Measurements from ENCODE around the gene GRP. TPM values are rescaled to one million over a fixed set of nuclear protein-coding genes. Genes with fewer than 3 reads are reported as not detected.

GRP gene
- total and polyA plus RNA-seq, 5 donors from 2014 or later = not detected

GRCh38 chr18:59264651-59265245 is 44.8 kb downstream of the GRP start:
- DNase-seq = no peak
- H3K9me3 ChIP-seq (ENCODE audit: control insufficient read depth in 2 of 2, low read length in 2 of 2) = no peaks in the 10 kb centered on the region
- ATAC-seq (ENCODE audit: low read depth in 2 of 2) = no peak
- no peak overlapping the region for H3K27ac Mint-ChIP-seq
- H3K27me3 ChIP-seq (ENCODE audit: control insufficient read depth, insufficient read depth, low read length) = peaks cover 17% of the 10 kb centered on the region
- H3K36me3 ChIP-seq (ENCODE audit: control insufficient read depth, insufficient read depth, low read length) = no peaks in the 10 kb centered on the region
- H3K4me1 Mint-ChIP-seq = peaks cover 0 to 32% (median 12%) of the 10 kb centered on the region in 4 donors
- no peak overlapping the region for H3K27ac ChIP-seq (ENCODE audit: insufficient read depth, low read length, poor library complexity, severe bottlenecking)
- H3K27me3 Mint-ChIP-seq = peaks cover 91% of the 10 kb centered on the region
- peaks cover 18% of the 10 kb centered on the region for H3K4me1 ChIP-seq (ENCODE audit: control insufficient read depth, insufficient read depth, low read length, poor library complexity, severe bottlenecking)
- peaks cover 0 to 9% (median 0%) of the 10 kb centered on the region in 7 donors for H3K9me3 Mint-ChIP-seq
- H3K4me3 ChIP-seq (ENCODE audit: low read depth, low read length) = no peak overlapping the region
- peak overlapping the region in 2 of 4 donors; percentile 29 to 91 for H3K4me3 Mint-ChIP-seq
- peaks cover 3% of the 10 kb centered on the region for H3K36me3 Mint-ChIP-seq

DNA sequence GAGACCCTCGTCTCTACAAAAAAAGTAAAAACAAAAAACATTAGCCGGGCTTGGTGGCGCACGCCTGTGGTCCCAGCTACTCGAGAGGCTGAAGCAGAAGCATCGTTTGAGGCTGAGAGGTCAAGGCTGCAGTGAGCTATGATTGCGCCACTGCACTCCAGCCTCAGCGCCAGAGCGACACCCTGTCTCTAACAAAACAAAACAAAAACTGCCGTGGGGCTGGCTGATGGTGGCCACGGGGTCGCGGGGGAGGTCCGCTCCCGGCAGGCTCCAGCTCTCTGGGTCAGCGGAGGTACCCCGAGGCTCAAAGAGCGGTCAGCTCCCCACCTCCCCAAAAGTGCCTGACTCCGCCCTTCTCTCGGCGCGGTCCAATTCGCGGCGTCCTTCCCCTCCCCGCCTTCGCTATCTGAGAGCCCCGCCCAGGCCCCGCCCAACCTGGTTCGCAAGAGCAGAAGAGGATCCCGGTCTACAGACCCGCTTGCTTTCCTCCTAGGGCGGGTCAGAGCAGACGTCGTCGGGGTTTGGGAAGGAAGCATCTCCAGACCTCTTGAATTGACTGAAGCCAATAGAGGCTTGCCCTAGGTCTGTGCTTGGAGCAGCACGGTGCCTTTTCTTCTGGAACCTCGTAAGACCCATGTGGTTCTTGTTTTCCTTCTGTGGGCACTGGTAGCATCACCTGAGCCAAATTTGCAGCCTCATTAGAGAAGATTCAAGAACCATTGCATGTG is 45.5 kb downstream of the GRP start:
- H3K9me3 Mint-ChIP-seq = peaks cover 0 to 9% (median 0%) of the 10 kb centered on the region in 7 donors
- H3K4me3 ChIP-seq (ENCODE audit: low read depth, low read length) = no peak overlapping the region
- peaks cover 91% of the 10 kb centered on the region for H3K27me3 Mint-ChIP-seq
- peaks cover 18% of the 10 kb centered on the region for H3K4me1 ChIP-seq (ENCODE audit: control insufficient read depth, insufficient read depth, low read length, poor library complexity, severe bottlenecking)
- DNase-seq = peak in 1 of 3 donors; percentile 54
- no peak overlapping the region for H3K27ac ChIP-seq (ENCODE audit: insufficient read depth, low read length, poor library complexity, severe bottlenecking)
- H3K9me3 ChIP-seq (ENCODE audit: control insufficient read depth in 2 of 2, low read length in 2 of 2) = no peaks in the 10 kb centered on the region
- H3K36me3 Mint-ChIP-seq = peaks cover 3% of the 10 kb centered on the region
- no peaks in the 10 kb centered on the region for H3K36me3 ChIP-seq (ENCODE audit: control insufficient read depth, insufficient read depth, low read length)
- H3K4me1 Mint-ChIP-seq = peaks cover 3 to 34% (median 14%) of the 10 kb centered on the region in 4 donors
- ATAC-seq (ENCODE audit: low read depth in 2 of 2) = no peak
- H3K4me3 Mint-ChIP-seq = peak overlapping the region; percentile 29 to 91 (median 35)
- peaks cover 23% of the 10 kb centered on the region for H3K27me3 ChIP-seq (ENCODE audit: control insufficient read depth, insufficient read depth, low read length)
- H3K27ac Mint-ChIP-seq = no peak overlapping the region

DNA sequence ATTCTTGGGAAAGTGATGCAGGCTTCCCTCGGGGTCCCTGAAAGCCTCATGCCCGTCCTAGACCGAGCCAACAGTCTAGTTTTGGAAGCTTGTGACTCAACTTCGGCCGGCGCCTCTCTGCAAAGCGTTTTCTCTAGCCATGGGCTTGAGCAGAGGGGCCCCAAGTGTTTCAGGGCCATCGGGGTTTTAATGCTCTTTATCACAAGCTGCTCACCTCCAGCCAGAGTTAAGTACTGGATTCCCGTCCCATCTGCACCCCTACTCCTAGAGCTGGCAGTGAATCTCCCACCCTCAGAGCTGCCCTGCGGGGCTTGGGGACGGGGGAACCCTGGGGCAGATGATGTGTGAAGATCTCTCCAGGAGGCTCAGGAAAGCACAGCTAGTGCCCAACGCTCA is 46.0 kb downstream of the GRP start:
- Histone ChIP-seq H3K9me3 (ENCODE audit: control insufficient read depth in 2 of 2, low read length in 2 of 2) (no peaks in the 10 kb centered on the region), H3K4me1 (ENCODE audit: control insufficient read depth, insufficient read depth, low read length, poor library complexity, severe bottlenecking) (peaks cover 18% of the 10 kb centered on the region), H3K27me3 (ENCODE audit: control insufficient read depth, insufficient read depth, low read length) (peaks cover 29% of the 10 kb centered on the region), H3K4me3 (ENCODE audit: low read depth, low read length) (no peak overlapping the region), H3K27ac (ENCODE audit: insufficient read depth, low read length, poor library complexity, severe bottlenecking) (no peak overlapping the region), H3K36me3 (ENCODE audit: control insufficient read depth, insufficient read depth, low read length) (no peaks in the 10 kb centered on the region)
- no peak for DNase-seq
- Mint-ChIP-seq H3K27me3 (peaks cover 91% of the 10 kb centered on the region), H3K4me1 (peaks cover 4 to 34% (median 14%) of the 10 kb centered on the region in 4 donors), H3K36me3 (peaks cover 3% of the 10 kb centered on the region), H3K4me3 (peak overlapping the region; percentile 11 to 91 (median 35)), H3K27ac (no peak overlapping the region), H3K9me3 (peaks cover 0 to 8% (median 0%) of the 10 kb centered on the region in 7 donors)
- no peak for ATAC-seq (ENCODE audit: low read depth in 2 of 2)

DNA sequence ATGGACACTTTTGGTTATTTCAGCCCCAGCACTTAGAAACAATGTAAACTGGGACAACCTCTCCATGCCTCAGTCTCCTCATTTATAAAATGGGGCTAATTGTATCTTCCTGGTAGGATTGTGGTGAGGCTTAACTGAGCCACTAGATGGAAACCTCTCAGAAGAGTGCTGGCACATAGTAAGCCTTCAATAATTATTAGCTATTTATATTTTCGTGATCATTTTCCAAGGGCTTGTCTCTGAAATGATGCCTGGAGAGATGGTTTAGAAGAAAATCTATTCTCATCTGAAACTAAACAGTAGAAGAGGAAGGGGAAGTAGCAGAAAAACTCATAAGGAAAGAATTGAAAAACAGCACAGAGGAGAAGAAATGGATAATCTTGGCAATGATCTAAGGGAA is 46.5 kb downstream of the GRP start:
- H3K4me3 Mint-ChIP-seq = peak overlapping the region in 3 of 4 donors; percentile 9 to 32 (median 17)
- Histone ChIP-seq H3K36me3 (ENCODE audit: control insufficient read depth, insufficient read depth, low read length) (no peaks in the 10 kb centered on the region), H3K4me1 (ENCODE audit: control insufficient read depth, insufficient read depth, low read length, poor library complexity, severe bottlenecking) (peaks cover 18% of the 10 kb centered on the region), H3K27ac (ENCODE audit: insufficient read depth, low read length, poor library complexity, severe bottlenecking) (no peak overlapping the region), H3K4me3 (ENCODE audit: low read depth, low read length) (no peak overlapping the region), H3K27me3 (ENCODE audit: control insufficient read depth, insufficient read depth, low read length) (peaks cover 33% of the 10 kb centered on the region), H3K9me3 (ENCODE audit: control insufficient read depth in 2 of 2, low read length in 2 of 2) (no peaks in the 10 kb centered on the region)
- H3K36me3 Mint-ChIP-seq = peaks cover 3% of the 10 kb centered on the region
- peaks cover 91% of the 10 kb centered on the region for H3K27me3 Mint-ChIP-seq
- H3K4me1 Mint-ChIP-seq = peaks cover 4 to 34% (median 14%) of the 10 kb centered on the region in 4 donors
- H3K27ac Mint-ChIP-seq = no peak overlapping the region
- ATAC-seq (ENCODE audit: low read depth in 2 of 2) (no peak), DNase-seq (no peak)
- peaks cover 0 to 8% (median 0%) of the 10 kb centered on the region in 7 donors for H3K9me3 Mint-ChIP-seq

DNA sequence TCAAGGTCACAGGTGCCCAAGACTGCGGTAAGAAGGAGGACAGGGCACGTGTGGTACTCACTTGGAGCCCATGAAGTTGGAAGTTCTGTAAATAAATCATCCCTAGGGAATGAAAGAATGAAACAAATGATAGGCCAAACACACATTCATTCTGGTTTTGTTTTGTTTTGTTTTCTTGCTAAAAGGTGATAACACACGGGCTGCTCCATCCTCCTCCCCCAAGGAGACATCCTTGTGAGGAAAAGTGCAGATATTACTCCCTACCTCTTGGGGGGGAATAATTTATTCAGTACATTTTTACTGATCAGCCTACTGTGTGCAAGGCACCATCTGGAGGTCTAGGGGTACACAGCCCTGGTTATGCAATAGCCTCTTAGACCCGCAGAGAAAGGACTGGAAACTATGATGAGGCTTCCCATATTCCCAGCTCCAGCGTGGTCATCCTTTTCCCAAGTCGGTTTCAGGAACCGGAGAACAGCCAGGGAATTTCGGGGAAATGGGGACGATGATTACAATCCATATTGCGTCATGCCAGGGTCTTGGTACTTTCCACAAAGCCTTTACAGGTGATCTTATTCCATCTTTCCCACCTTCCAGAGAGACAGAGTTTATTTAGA is 47.0 kb downstream of the GRP start:
- Histone ChIP-seq H3K9me3 (ENCODE audit: control insufficient read depth in 2 of 2, low read length in 2 of 2) (no peaks in the 10 kb centered on the region), H3K36me3 (ENCODE audit: control insufficient read depth, insufficient read depth, low read length) (no peaks in the 10 kb centered on the region)

DNA sequence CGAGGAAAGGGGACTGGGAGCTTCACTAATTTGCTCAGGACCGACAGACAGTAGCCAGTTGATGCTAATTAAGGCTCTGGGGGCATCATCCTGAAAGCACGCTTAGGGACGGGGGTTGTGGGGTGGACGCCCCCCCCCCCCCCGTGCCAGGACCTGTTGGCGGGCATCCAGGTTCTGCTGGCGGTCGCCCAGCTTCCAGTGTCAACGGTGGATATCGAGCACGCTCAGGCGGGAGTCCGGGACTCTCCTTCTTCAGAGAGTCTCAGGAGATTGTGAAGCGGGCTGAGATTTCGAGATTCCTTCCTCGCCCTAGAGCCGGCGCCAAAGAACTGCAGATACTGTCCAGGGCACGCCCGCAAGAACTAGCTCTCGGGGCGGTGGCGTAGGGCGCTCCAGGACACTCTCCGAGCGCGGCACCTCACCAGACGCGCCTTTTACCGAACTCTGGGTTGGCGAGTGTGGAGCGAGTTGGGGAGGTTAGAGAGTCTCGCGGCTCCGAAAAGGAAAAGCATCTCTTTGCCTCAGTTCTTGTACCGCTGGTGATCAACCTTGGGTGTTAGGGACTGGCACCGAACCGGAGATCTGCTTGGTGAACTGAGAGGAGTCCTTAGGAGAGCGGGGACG is 47.7 kb downstream of the GRP start:
- Histone ChIP-seq H3K9me3 (ENCODE audit: control insufficient read depth in 2 of 2, low read length in 2 of 2) (no peaks in the 10 kb centered on the region), H3K27ac (ENCODE audit: insufficient read depth, low read length, poor library complexity, severe bottlenecking) (no peak overlapping the region), H3K4me1 (ENCODE audit: control insufficient read depth, insufficient read depth, low read length, poor library complexity, severe bottlenecking) (peaks cover 26% of the 10 kb centered on the region), H3K4me3 (ENCODE audit: low read depth, low read length) (no peak overlapping the region), H3K27me3 (ENCODE audit: control insufficient read depth, insufficient read depth, low read length) (peaks cover 40% of the 10 kb centered on the region), H3K36me3 (ENCODE audit: control insufficient read depth, insufficient read depth, low read length) (no peaks in the 10 kb centered on the region)
- Mint-ChIP-seq H3K4me3 (peak overlapping the region in 3 of 4 donors; percentile 26 to 51 (median 46)), H3K27me3 (peaks cover 89% of the 10 kb centered on the region), H3K4me1 (peaks cover 5 to 37% (median 15%) of the 10 kb centered on the region in 4 donors), H3K36me3 (peaks cover 3% of the 10 kb centered on the region), H3K9me3 (peaks cover 0 to 5% (median 0%) of the 10 kb centered on the region in 7 donors), H3K27ac (no peak overlapping the region)
- ATAC-seq (ENCODE audit: low read depth in 2 of 2) = no peak
- no peak for DNase-seq

More for the DNA sequence above, 47.0 kb downstream of the GRP start:
- H3K27ac ChIP-seq (ENCODE audit: insufficient read depth, low read length, poor library complexity, severe bottlenecking) = no peak overlapping the region
- Mint-ChIP-seq H3K4me1 (peaks cover 5 to 37% (median 15%) of the 10 kb centered on the region in 4 donors), H3K27me3 (peaks cover 92% of the 10 kb centered on the region), H3K36me3 (peaks cover 3% of the 10 kb centered on the region), H3K4me3 (peak overlapping the region in 3 of 4 donors; percentile 9 to 21 (median 17)), H3K9me3 (peaks cover 0 to 5% (median 0%) of the 10 kb centered on the region in 7 donors), H3K27ac (no peak overlapping the region)
- ATAC-seq (ENCODE audit: low read depth in 2 of 2) (no peak), DNase-seq (no peak)
- peaks cover 38% of the 10 kb centered on the region for H3K27me3 ChIP-seq (ENCODE audit: control insufficient read depth, insufficient read depth, low read length)
- H3K4me1 ChIP-seq (ENCODE audit: control insufficient read depth, insufficient read depth, low read length, poor library complexity, severe bottlenecking) = peaks cover 20% of the 10 kb centered on the region
- H3K4me3 ChIP-seq (ENCODE audit: low read depth, low read length) = no peak overlapping the region

DNA sequence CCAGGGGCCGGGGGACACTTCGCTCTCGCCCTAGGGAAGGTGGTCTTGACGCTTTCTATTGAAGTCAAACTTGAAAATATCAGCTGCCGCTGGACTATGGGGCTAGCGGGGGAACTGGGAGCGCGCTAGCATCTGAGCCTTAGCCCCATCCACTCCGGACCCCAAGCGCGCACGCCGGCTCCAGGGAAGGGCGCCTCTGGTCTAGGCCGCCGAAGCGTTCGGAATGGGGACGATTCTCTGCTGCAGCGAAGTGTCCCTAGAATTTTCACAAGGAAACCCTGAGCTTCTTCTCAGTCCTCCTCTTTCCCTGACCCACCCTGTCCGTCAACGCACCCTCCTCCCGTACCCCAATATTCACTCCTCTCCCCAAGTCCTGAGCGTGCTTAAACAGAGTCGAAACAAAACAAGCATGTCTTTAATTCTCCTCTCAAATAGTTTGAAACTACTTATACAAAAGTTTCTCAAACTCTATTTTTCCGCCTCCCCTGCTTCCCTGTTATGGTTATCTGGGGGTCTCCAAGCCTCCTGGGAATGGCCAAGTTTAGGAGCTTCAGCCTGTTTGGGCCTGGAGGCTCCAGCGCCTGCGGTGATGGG is 48.3 kb downstream of the GRP start:
- Mint-ChIP-seq H3K4me1 (peaks cover 5 to 37% (median 15%) of the 10 kb centered on the region in 4 donors), H3K27ac (no peak overlapping the region), H3K36me3 (peaks cover 3% of the 10 kb centered on the region), H3K27me3 (peaks cover 83% of the 10 kb centered on the region), H3K9me3 (peaks cover 0 to 5% (median 0%) of the 10 kb centered on the region in 7 donors), H3K4me3 (peak overlapping the region in 3 of 4 donors; percentile 26 to 46 (median 27))
- Histone ChIP-seq H3K27ac (ENCODE audit: insufficient read depth, low read length, poor library complexity, severe bottlenecking) (no peak overlapping the region), H3K36me3 (ENCODE audit: control insufficient read depth, insufficient read depth, low read length) (no peaks in the 10 kb centered on the region), H3K4me3 (ENCODE audit: low read depth, low read length) (no peak overlapping the region), H3K27me3 (ENCODE audit: control insufficient read depth, insufficient read depth, low read length) (peaks cover 39% of the 10 kb centered on the region), H3K4me1 (ENCODE audit: control insufficient read depth, insufficient read depth, low read length, poor library complexity, severe bottlenecking) (peaks cover 32% of the 10 kb centered on the region), H3K9me3 (ENCODE audit: control insufficient read depth in 2 of 2, low read length in 2 of 2) (no peaks in the 10 kb centered on the region)
- DNase-seq = no peak
- ATAC-seq (ENCODE audit: low read depth in 2 of 2) = no peak
